ENCODE results near the gene ATP8A1.

ATP8A1 gene

DNA sequence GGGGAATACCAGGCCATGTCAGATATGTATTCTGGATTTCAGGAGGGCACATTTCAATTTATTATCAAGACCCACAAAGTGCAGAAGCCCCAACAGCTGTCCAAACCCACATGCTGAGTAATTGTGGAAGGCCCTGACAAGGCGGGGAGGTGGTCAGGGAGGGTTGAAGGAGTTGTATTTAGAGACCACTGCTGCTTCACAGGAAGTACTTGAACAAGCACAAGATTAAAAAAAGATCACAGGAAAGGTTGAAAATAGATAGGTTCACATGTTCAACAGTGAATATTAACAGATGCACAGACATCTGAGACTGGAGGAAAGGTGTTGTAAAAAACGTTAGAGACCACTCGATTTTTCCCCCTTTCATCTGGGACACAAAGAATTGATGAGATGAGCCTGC, 17.9 kb downstream of the ATP8A1 start:
- Histone ChIP-seq H3K79me2 (ENCODE audit: control insufficient read depth, low read length) (peaks cover 99% of the 10 kb centered on the region), H3K27me3 (ENCODE audit: control insufficient read depth, low read length) (no peaks in the 10 kb centered on the region), H3F3A (ENCODE audit: control insufficient read depth, insufficient read depth) (peaks cover 23% of the 10 kb centered on the region), H3K9me3 (ENCODE audit: control insufficient read depth, insufficient read depth, low read length) (no peaks in the 10 kb centered on the region), H3K27ac (ENCODE audit: low read depth, low read length) (peak overlapping the region; percentile 97), H3K4me1 (ENCODE audit: control insufficient read depth, low read length) (peaks cover 99% of the 10 kb centered on the region), H3K4me3 (ENCODE audit: low read length) (peak overlapping the region; percentile 73), H3K4me2 (ENCODE audit: low read length) (peak overlapping the region; percentile 85), H3K36me3 (ENCODE audit: control insufficient read depth, low read length) (peaks cover 30% of the 10 kb centered on the region), H3K9me2 (replicated peaks; ENCODE audit: control insufficient read depth, low read length) (no peaks in the 10 kb centered on the region), H4K20me1 (ENCODE audit: control insufficient read depth, insufficient read depth, low read depth, low read length) (peaks cover 5% of the 10 kb centered on the region; the same call in 1 of the 2 replicates)
- TF ChIP-seq, protein P1, sequence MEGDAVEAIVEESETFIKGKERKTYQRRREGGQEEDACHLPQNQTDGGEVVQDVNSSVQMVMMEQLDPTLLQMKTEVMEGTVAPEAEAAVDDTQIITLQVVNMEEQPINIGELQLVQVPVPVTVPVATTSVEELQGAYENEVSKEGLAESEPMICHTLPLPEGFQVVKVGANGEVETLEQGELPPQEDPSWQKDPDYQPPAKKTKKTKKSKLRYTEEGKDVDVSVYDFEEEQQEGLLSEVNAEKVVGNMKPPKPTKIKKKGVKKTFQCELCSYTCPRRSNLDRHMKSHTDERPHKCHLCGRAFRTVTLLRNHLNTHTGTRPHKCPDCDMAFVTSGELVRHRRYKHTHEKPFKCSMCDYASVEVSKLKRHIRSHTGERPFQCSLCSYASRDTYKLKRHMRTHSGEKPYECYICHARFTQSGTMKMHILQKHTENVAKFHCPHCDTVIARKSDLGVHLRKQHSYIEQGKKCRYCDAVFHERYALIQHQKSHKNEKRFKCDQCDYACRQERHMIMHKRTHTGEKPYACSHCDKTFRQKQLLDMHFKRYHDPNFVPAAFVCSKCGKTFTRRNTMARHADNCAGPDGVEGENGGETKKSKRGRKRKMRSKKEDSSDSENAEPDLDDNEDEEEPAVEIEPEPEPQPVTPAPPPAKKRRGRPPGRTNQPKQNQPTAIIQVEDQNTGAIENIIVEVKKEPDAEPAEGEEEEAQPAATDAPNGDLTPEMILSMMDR (IDR thresholded peaks at IDR 0.05; ENCODE audit: low read depth, low read length, poor library complexity, severe bottlenecking): no peak

DNA sequence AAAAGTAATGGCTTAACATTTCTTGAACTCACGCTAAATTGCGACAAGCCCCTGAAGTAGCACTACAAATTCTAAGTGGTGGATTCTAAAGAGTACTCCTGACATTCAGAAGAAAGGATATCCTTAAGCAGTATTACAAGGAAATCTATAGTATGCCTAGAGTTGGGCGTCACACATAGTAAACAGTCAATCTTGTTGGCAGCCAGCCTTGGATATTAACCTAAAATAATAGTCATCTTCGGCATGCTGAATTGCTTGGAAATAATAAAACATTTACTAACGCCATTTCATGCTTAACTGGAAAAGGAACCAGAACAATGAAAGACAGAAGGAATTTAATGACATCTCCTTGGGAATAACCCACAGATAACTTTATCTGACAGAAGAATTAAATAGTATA, 18.6 kb downstream of the ATP8A1 start:
- no peaks in the 10 kb centered on the region for H3K27me3 ChIP-seq (ENCODE audit: control insufficient read depth, low read length)
- no peaks in the 10 kb centered on the region for H3K9me2 ChIP-seq (replicated peaks; ENCODE audit: control insufficient read depth, low read length)
- TF ChIP-seq EZH2phosphoT487 (IDR thresholded peaks at IDR 0.05; ENCODE audit: borderline replicate concordance, low read length): no peak
- TF ChIP-seq, protein P1 (IDR thresholded peaks at IDR 0.05; ENCODE audit: low read depth, low read length, poor library complexity, severe bottlenecking): no peak
- H3K27ac ChIP-seq (ENCODE audit: low read depth, low read length): peak overlapping the region; percentile 97
- H3K79me2 ChIP-seq (ENCODE audit: control insufficient read depth, low read length): peaks cover 99% of the 10 kb centered on the region
- peaks cover 25% of the 10 kb centered on the region for H3K36me3 ChIP-seq (ENCODE audit: control insufficient read depth, low read length)
- H4K20me1 ChIP-seq (ENCODE audit: control insufficient read depth, insufficient read depth, low read depth, low read length): peaks cover 9% of the 10 kb centered on the region; the same call in 1 of the 2 replicates
- peaks cover 21% of the 10 kb centered on the region for H3F3A ChIP-seq (ENCODE audit: control insufficient read depth, insufficient read depth)
- no peaks in the 10 kb centered on the region for H3K9me3 ChIP-seq (ENCODE audit: control insufficient read depth, insufficient read depth, low read length)
- peak overlapping the region; percentile 85 for H3K4me2 ChIP-seq (ENCODE audit: low read length)
- peaks cover 99% of the 10 kb centered on the region for H3K4me1 ChIP-seq (ENCODE audit: control insufficient read depth, low read length)
- H3K4me3 ChIP-seq (ENCODE audit: low read length): peak overlapping the region; percentile 73

DNA sequence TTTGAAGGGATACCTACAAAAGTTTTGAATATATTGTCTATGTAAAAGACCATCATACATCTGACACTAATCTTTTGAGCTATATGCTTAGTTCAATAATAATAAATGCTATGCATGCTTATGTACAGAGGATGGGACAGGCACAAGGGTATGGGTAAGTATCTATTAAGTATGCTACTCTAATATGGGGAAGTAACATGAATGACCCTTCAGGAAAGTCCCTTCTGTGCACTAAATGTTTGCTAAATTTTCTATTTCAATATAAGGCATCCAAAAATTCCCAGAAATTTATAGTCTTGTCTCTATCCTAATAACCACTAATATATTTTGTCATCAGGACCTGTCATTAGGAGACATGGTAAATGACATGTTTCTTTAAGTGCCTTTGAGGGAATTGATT, 19.0 kb downstream of the ATP8A1 start:
- peaks cover 9% of the 10 kb centered on the region; the same call in 1 of the 2 replicates for H4K20me1 ChIP-seq (ENCODE audit: control insufficient read depth, insufficient read depth, low read depth, low read length)
- peak overlapping the region; percentile 85 for H3K4me2 ChIP-seq (ENCODE audit: low read length)
- TF ChIP-seq, protein P1 (IDR thresholded peaks at IDR 0.05; ENCODE audit: low read depth, low read length, poor library complexity, severe bottlenecking): no peak
- TF ChIP-seq EZH2phosphoT487 (IDR thresholded peaks at IDR 0.05; ENCODE audit: borderline replicate concordance, low read length): no peak
- H3F3A ChIP-seq (ENCODE audit: control insufficient read depth, insufficient read depth): peaks cover 21% of the 10 kb centered on the region
- H3K27ac ChIP-seq (ENCODE audit: low read depth, low read length): peak overlapping the region; percentile 97
- no peaks in the 10 kb centered on the region for H3K9me3 ChIP-seq (ENCODE audit: control insufficient read depth, insufficient read depth, low read length)
- no peaks in the 10 kb centered on the region for H3K27me3 ChIP-seq (ENCODE audit: control insufficient read depth, low read length)
- H3K79me2 ChIP-seq (ENCODE audit: control insufficient read depth, low read length): peaks cover 99% of the 10 kb centered on the region
- peaks cover 25% of the 10 kb centered on the region for H3K36me3 ChIP-seq (ENCODE audit: control insufficient read depth, low read length)
- H3K4me3 ChIP-seq (ENCODE audit: low read length): peak overlapping the region; percentile 73
- peaks cover 99% of the 10 kb centered on the region for H3K4me1 ChIP-seq (ENCODE audit: control insufficient read depth, low read length)
- H3K9me2 ChIP-seq (replicated peaks; ENCODE audit: control insufficient read depth, low read length): no peaks in the 10 kb centered on the region
